WTC11 (cell line): ENCODE measurements around the gene ADCY6. TPM values are rescaled to one million over a fixed set of nuclear protein-coding genes. Genes with fewer than 3 reads are reported as not detected.

ENCODE experiments used
- ATAC-seq: fragments of 200-7000 bp; cut with Tn5 transposase; 2 replicates; pipeline ENCODE4 v1.10.0; 2021; ENCODE audit warnings: mild to moderate bottlenecking, moderate library complexity
- CTCF ChIA-PET: fragments of 300-600 bp; sonication (Branson Sonifier 250); formaldehyde crosslinking; loops from one replicate; lab custom pipeline; 2021; ENCODE audit warnings: antibody characterized with exemption; lab: Charles Lee
- POLR2A ChIA-PET: fragments of 350-600 bp; sonication (Branson Sonifier 250); formaldehyde crosslinking; loops from one replicate; lab custom pipeline; 2021; ENCODE audit warnings: antibody characterized with exemption; lab: Charles Lee
- DNase-seq: peaks from one replicate; pipeline ENCODE4 v3.0.0; 2021; ENCODE audit warnings: low spot score
- H3K27ac Mint-ChIP-seq: 2 replicates; pipeline ENCODE4 v1.8.0; 2021; ENCODE audit warnings: mixed read lengths
- H3K27me3 Mint-ChIP-seq: 2 replicates; pipeline ENCODE4 v1.8.0; 2021; ENCODE audit warnings: low read depth, mild to moderate bottlenecking, moderate library complexity, mixed read lengths
- H3K36me3 Mint-ChIP-seq: 2 replicates; pipeline ENCODE4 v1.8.0; 2021; ENCODE audit warnings: mixed read lengths
- H3K4me1 Mint-ChIP-seq: 2 replicates; pipeline ENCODE4 v1.8.0; 2022; ENCODE audit warnings: mixed read lengths
- H3K4me3 Mint-ChIP-seq: 2 replicates; pipeline ENCODE4 v1.8.0; 2021; ENCODE audit warnings: mild to moderate bottlenecking, moderate library complexity, mixed read lengths
- H3K9me3 Mint-ChIP-seq: 2 replicates; pipeline ENCODE4 v1.8.0; 2021; ENCODE audit warnings: mixed read lengths
- ATF1 ChIP-seq: sonication (generic); formaldehyde crosslinking; IDR thresholded peaks from 2 replicates; pipeline ENCODE4 v1.8.1; 2023; ENCODE audit warnings: mild to moderate bottlenecking, moderate library complexity, missing genetic modification reagents
- FOXP1 ChIP-seq: sonication (generic); formaldehyde crosslinking; IDR thresholded peaks from 2 replicates; pipeline ENCODE4 v1.8.0; 2022; ENCODE audit warnings: missing genetic modification reagents, mild to moderate bottlenecking, moderate library complexity, borderline replicate concordance
- GABPB1 ChIP-seq: sonication (generic); formaldehyde crosslinking; IDR thresholded peaks from 2 replicates; pipeline ENCODE4 v1.8.1; 2023; ENCODE audit warnings: mild to moderate bottlenecking, missing genetic modification reagents
- GTF2I ChIP-seq: fragments of 250-450 bp; sonication (Bioruptor Pico); conservative IDR thresholded peaks from 2 replicates; pipeline ENCODE4 v1.4.0; 2021; ENCODE audit warnings: mild to moderate bottlenecking
- MYBL2 ChIP-seq: sonication (generic); formaldehyde crosslinking; IDR thresholded peaks from 2 replicates; pipeline ENCODE4 v1.8.1; 2023; ENCODE audit warnings: mild to moderate bottlenecking, moderate library complexity, missing genetic modification reagents
- NFATC4 ChIP-seq: fragments of 250-450 bp; sonication (Bioruptor Pico); IDR thresholded peaks from 2 replicates; pipeline ENCODE4 v1.9.0; 2021; ENCODE audit warnings: mild to moderate bottlenecking
- NFYB ChIP-seq: sonication (generic); formaldehyde crosslinking; conservative IDR thresholded peaks from 2 replicates; pipeline ENCODE4 v1.8.0; 2022; ENCODE audit warnings: low read depth, missing genetic modification reagents
- NR1H2 ChIP-seq: sonication (generic); formaldehyde crosslinking; IDR thresholded peaks from 2 replicates; pipeline ENCODE4 v1.9.0; 2021; ENCODE audit warnings: mild to moderate bottlenecking, moderate library complexity, missing genetic modification reagents
- SMAD4 ChIP-seq: sonication (generic); formaldehyde crosslinking; IDR thresholded peaks from 2 replicates; pipeline ENCODE4 v1.8.0; 2022; ENCODE audit warnings: mild to moderate bottlenecking, missing genetic modification reagents
- SP1 ChIP-seq: sonication (generic); formaldehyde crosslinking; conservative IDR thresholded peaks from 2 replicates; pipeline ENCODE4 v1.8.1; 2022; ENCODE audit warnings: missing genetic modification reagents
- ZNF317 ChIP-seq: sonication (generic); formaldehyde crosslinking; IDR thresholded peaks from 2 replicates; pipeline ENCODE4 v1.8.1; 2023; ENCODE audit warnings: low read depth, mild to moderate bottlenecking, moderate library complexity, missing genetic modification reagents, borderline replicate concordance
- ZNF423 ChIP-seq: fragments of 250-450 bp; sonication (Bioruptor Pico); IDR thresholded peaks from 2 replicates; pipeline ENCODE4 v2.1.2; 2022; ENCODE audit warnings: mild to moderate bottlenecking, moderate library complexity
- total RNA-seq: library from RNA; stranded (reverse); gene quantifications from 3 replicates; pipeline ENCODE4 v1.2.3, GENCODE V29; 2021
- TF ChIP-seq, protein P1 (sequence below): fragments of 250-450 bp; sonication (Bioruptor Pico); IDR thresholded peaks from 2 replicates; pipeline ENCODE4 v1.8.0; 2021; ENCODE audit warnings: mild to moderate bottlenecking
- TF ChIP-seq, protein P2 (sequence below): sonication (generic); formaldehyde crosslinking; IDR thresholded peaks from 2 replicates; pipeline ENCODE4 v1.8.0; 2022; ENCODE audit warnings: mild to moderate bottlenecking, missing genetic modification reagents
- TF ChIP-seq, protein P3 (sequence below): sonication (generic); formaldehyde crosslinking; IDR thresholded peaks from 2 replicates; pipeline ENCODE4 v1.8.1; 2022; ENCODE audit warnings: mild to moderate bottlenecking, missing genetic modification reagents, moderate library complexity, borderline replicate concordance
- TF ChIP-seq, protein P4 (sequence below): sonication (generic); formaldehyde crosslinking; IDR thresholded peaks from 2 replicates; pipeline ENCODE4 v1.8.1; 2023; ENCODE audit warnings: mild to moderate bottlenecking, missing genetic modification reagents, moderate library complexity
- TF ChIP-seq, protein P5 (sequence below): sonication (generic); formaldehyde crosslinking; IDR thresholded peaks from 2 replicates; pipeline ENCODE4 v1.8.0; 2022; ENCODE audit warnings: mild to moderate bottlenecking, missing genetic modification reagents
- TF ChIP-seq, protein P6 (sequence below): sonication (generic); formaldehyde crosslinking; IDR thresholded peaks from 2 replicates; pipeline ENCODE4 v1.8.0; 2023; ENCODE audit warnings: missing genetic modification reagents
- TF ChIP-seq, protein P7 (sequence below): fragments of 250-450 bp; sonication (Bioruptor Pico); IDR thresholded peaks from 2 replicates; pipeline ENCODE4 v1.9.0; 2021; ENCODE audit warnings: mild to moderate bottlenecking, borderline replicate concordance
- TF ChIP-seq, protein P8 (sequence below): sonication (generic); formaldehyde crosslinking; IDR thresholded peaks from 2 replicates; pipeline ENCODE4 v1.8.1; 2022; ENCODE audit warnings: low read depth, mild to moderate bottlenecking, moderate library complexity, missing genetic modification reagents, borderline replicate concordance

ADCY6 gene
- total RNA-seq, 1 experiment from 2014 or later, result 12.8 TPM

DNA sequence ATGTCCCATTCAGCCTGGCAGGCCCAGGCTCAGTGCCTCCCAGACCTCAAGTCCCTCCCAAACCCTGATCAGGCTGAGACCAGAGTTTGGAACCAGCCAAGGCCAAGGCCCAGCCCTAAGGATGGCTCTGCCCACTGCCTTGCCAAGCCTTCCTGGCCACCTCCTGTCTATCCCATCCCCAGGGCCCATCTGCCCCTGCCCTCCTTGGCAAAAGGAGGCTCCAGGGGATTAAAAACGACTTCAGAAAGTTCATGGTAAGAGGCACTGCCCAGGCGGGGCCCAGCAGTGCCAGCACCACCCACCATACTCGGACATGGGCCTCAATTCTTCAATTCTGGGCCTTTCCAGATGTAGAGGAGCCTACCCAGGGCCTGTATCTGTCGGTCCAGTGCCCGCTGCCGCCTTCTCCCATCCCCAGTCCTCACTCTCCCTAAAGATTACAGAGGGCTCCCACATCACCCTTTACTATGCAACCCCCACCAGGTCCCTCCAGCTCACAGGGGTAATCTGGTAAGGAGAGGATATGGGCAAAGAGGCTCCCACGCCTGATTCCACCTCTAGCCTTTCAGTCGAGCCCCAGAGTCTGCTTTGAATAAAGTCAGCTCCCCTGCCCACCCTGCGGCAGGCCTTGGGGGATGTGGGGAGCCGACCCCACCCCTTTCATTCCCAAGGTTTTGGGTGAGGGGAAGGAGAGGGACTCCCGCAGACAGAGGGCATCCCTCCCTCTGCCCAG lies 932 bp downstream of the ADCY6 start:
- POLR2A ChIA-PET, result interaction anchor here (0.5 kb wide), 1 partner anchor 64 kb away, joined by 4 read pairs; the partner anchor contains the start of gene DDX23

DNA sequence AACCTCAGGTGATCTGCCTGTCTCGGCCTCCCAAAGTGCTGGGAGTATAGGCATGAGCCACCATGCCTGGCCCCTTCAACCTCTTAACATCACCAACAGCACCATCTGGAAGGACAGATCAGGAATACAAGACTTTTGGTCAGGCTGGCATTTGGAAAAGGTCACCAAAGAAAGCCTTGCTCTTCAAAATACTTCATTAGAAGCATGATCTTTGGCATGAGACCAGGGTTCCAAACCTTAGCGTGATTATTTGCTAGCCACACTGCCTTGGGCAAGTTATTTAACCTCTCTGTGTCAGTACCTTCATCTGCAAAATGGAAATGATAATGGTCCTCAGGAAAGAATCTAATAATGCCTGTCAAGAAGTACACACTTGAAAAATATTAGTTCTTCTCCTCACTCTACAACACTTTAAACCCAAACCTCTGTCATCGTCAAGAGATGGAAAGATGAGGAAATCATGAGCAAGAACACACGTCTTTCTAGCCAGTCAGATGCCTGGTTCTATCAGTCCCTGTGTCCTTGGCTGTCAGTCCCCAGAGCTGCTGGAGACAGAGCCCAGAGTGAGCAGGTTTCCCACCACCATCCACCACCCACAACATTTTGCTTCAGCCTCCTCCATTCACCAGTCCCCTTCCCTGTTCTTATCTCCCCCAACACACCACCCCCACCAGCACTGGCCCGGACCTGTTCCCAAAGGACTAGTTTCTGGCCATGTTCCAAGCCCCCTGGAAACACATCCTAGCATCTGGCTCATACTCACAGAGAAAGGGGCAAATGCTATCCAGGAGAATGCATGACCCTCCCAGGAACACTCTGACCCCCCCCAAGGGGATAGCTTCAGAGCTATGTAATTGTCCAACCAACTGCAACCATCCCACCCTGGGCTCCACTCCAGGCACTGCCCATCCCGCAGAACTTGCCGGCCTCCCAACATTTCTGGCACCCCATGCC lies 2.0 kb downstream of the ADCY6 start:
- ChIA-PET POLR2A (interaction anchor here (0.6 kb wide), 1 partner anchor 31 kb away, joined by 3 read pairs; no protein-coding TSS in a partner anchor), CTCF (no interaction called here)
- Mint-ChIP-seq H3K9me3 (no peaks in the 10 kb centered on the region), H3K36me3 (no peaks in the 10 kb centered on the region), H3K4me3 (peak overlapping the region; percentile 94), H3K27ac (no peak overlapping the region), H3K27me3 (peaks cover 28% of the 10 kb centered on the region), H3K4me1 (peaks cover 24% of the 10 kb centered on the region)
- no peak for ATAC-seq
- DNase-seq, result no peak
- TF ChIP-seq GTF2I (CRISPR knock-in tag) (no peak), ZNF423 (CRISPR knock-in tag) (no peak), NFATC4 (no peak), SMAD4 (CRISPR knock-in tag) (no peak)
- TF ChIP-seq, protein P1, sequence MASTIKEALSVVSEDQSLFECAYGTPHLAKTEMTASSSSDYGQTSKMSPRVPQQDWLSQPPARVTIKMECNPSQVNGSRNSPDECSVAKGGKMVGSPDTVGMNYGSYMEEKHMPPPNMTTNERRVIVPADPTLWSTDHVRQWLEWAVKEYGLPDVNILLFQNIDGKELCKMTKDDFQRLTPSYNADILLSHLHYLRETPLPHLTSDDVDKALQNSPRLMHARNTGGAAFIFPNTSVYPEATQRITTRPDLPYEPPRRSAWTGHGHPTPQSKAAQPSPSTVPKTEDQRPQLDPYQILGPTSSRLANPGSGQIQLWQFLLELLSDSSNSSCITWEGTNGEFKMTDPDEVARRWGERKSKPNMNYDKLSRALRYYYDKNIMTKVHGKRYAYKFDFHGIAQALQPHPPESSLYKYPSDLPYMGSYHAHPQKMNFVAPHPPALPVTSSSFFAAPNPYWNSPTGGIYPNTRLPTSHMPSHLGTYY, result no peak
- TF ChIP-seq, protein P2, sequence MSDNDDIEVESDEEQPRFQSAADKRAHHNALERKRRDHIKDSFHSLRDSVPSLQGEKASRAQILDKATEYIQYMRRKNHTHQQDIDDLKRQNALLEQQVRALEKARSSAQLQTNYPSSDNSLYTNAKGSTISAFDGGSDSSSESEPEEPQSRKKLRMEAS, result no peak
- TF ChIP-seq, protein P3, sequence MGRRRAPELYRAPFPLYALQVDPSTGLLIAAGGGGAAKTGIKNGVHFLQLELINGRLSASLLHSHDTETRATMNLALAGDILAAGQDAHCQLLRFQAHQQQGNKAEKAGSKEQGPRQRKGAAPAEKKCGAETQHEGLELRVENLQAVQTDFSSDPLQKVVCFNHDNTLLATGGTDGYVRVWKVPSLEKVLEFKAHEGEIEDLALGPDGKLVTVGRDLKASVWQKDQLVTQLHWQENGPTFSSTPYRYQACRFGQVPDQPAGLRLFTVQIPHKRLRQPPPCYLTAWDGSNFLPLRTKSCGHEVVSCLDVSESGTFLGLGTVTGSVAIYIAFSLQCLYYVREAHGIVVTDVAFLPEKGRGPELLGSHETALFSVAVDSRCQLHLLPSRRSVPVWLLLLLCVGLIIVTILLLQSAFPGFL (CRISPR knock-in tag), result no peak
- TF ChIP-seq, protein P4, sequence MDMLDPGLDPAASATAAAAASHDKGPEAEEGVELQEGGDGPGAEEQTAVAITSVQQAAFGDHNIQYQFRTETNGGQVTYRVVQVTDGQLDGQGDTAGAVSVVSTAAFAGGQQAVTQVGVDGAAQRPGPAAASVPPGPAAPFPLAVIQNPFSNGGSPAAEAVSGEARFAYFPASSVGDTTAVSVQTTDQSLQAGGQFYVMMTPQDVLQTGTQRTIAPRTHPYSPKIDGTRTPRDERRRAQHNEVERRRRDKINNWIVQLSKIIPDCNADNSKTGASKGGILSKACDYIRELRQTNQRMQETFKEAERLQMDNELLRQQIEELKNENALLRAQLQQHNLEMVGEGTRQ (CRISPR knock-in tag), result no peak
- TF ChIP-seq, protein P5, sequence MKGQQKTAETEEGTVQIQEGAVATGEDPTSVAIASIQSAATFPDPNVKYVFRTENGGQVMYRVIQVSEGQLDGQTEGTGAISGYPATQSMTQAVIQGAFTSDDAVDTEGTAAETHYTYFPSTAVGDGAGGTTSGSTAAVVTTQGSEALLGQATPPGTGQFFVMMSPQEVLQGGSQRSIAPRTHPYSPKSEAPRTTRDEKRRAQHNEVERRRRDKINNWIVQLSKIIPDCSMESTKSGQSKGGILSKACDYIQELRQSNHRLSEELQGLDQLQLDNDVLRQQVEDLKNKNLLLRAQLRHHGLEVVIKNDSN (CRISPR knock-in tag), result no peak

More for the DNA sequence above, 932 bp downstream of the ADCY6 start:
- TF ChIP-seq SP1 (no peak), ZNF317 (no peak), MYBL2 (CRISPR knock-in tag) (no peak), FOXP1 (CRISPR knock-in tag) (no peak), GABPB1 (CRISPR knock-in tag) (no peak), NFATC4 (no peak), NFYB (no peak), NR1H2 (CRISPR knock-in tag) (no peak), ATF1 (CRISPR knock-in tag) (no peak)
- TF ChIP-seq, protein P3 (CRISPR knock-in tag), result no peak
- TF ChIP-seq, protein P6, sequence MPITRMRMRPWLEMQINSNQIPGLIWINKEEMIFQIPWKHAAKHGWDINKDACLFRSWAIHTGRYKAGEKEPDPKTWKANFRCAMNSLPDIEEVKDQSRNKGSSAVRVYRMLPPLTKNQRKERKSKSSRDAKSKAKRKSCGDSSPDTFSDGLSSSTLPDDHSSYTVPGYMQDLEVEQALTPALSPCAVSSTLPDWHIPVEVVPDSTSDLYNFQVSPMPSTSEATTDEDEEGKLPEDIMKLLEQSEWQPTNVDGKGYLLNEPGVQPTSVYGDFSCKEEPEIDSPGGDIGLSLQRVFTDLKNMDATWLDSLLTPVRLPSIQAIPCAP (CRISPR knock-in tag), result no peak
- TF ChIP-seq, protein P7, sequence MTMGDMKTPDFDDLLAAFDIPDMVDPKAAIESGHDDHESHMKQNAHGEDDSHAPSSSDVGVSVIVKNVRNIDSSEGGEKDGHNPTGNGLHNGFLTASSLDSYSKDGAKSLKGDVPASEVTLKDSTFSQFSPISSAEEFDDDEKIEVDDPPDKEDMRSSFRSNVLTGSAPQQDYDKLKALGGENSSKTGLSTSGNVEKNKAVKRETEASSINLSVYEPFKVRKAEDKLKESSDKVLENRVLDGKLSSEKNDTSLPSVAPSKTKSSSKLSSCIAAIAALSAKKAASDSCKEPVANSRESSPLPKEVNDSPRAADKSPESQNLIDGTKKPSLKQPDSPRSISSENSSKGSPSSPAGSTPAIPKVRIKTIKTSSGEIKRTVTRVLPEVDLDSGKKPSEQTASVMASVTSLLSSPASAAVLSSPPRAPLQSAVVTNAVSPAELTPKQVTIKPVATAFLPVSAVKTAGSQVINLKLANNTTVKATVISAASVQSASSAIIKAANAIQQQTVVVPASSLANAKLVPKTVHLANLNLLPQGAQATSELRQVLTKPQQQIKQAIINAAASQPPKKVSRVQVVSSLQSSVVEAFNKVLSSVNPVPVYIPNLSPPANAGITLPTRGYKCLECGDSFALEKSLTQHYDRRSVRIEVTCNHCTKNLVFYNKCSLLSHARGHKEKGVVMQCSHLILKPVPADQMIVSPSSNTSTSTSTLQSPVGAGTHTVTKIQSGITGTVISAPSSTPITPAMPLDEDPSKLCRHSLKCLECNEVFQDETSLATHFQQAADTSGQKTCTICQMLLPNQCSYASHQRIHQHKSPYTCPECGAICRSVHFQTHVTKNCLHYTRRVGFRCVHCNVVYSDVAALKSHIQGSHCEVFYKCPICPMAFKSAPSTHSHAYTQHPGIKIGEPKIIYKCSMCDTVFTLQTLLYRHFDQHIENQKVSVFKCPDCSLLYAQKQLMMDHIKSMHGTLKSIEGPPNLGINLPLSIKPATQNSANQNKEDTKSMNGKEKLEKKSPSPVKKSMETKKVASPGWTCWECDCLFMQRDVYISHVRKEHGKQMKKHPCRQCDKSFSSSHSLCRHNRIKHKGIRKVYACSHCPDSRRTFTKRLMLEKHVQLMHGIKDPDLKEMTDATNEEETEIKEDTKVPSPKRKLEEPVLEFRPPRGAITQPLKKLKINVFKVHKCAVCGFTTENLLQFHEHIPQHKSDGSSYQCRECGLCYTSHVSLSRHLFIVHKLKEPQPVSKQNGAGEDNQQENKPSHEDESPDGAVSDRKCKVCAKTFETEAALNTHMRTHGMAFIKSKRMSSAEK (CRISPR knock-in tag), result no peak
- TF ChIP-seq, protein P8, sequence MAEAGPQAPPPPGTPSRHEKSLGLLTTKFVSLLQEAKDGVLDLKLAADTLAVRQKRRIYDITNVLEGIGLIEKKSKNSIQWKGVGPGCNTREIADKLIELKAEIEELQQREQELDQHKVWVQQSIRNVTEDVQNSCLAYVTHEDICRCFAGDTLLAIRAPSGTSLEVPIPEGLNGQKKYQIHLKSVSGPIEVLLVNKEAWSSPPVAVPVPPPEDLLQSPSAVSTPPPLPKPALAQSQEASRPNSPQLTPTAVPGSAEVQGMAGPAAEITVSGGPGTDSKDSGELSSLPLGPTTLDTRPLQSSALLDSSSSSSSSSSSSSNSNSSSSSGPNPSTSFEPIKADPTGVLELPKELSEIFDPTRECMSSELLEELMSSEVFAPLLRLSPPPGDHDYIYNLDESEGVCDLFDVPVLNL (CRISPR knock-in tag), result no peak
- TF ChIP-seq, all 79 proteins: peak for 0
- H3K27me3 Mint-ChIP-seq, result peaks cover 28% of the 10 kb centered on the region
- peak overlapping the region; percentile 94 for H3K4me3 Mint-ChIP-seq
- no peaks in the 10 kb centered on the region for H3K9me3 Mint-ChIP-seq
- H3K4me1 Mint-ChIP-seq, result peaks cover 24% of the 10 kb centered on the region
- no peak overlapping the region for H3K27ac Mint-ChIP-seq
- ATAC-seq, result peak; percentile 9; the same call in 1 of the 2 replicates
- no peaks in the 10 kb centered on the region for H3K36me3 Mint-ChIP-seq
- CTCF ChIA-PET, result interaction anchor here (0.5 to 2.9 kb wide), 3 partner anchors 13 to 35 kb away, joined by 3 to 37 read pairs (median 36); no protein-coding TSS in a partner anchor
- DNase-seq, result no peak
